ENCODE results near the gene SYNGR4.
A peak's percentile ranks its signal among the peaks of the same experiment; 100 is the strongest.

Gene SYNGR4

DNA sequence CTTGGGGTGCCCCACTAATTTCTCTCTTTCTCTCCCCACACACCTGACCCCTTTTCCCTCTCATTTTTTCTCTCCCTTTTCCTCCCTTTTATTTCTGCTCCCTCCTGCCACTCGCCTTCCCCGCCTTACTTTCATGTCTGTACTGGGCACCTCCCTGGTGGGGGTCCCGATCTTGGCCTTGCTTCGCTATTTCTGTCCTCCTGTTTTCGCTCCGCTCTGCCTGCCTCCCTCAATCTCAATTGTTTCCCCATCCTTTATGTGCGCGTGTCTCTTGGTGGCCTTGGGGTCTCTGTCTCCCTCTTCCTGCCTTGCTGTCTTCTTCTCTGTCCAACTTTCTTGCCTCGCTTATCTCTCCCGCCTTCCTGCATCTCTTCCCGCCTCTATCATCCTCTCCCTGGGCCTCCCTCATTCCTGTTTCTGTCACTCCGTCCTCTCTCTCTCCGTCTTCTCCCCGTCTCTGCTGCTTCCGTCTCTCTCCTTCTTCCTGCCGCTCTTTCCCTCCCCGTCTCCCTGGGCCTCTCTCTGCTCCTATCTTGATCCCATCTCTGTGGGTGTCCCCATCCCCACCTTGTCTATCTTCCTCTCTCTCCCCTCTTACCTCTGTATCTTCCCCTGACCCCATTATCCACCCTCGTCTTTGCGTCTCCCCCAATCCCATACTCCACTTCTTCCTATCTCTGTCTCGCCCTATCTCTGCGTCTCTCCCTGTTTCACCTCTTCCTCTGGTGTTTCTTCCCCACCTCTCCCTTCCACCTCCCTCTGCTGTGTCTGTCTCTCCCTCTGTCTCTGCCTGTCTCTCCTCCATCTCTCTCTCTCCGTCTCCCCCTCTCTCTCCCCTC lies 33.3 kb downstream of the SYNGR4 start:
- DNase-seq: no peak

GRCh38 chr19:48398102-48398374 lies 33.9 kb downstream of the SYNGR4 start:
- no peak for DNase-seq

DNA sequence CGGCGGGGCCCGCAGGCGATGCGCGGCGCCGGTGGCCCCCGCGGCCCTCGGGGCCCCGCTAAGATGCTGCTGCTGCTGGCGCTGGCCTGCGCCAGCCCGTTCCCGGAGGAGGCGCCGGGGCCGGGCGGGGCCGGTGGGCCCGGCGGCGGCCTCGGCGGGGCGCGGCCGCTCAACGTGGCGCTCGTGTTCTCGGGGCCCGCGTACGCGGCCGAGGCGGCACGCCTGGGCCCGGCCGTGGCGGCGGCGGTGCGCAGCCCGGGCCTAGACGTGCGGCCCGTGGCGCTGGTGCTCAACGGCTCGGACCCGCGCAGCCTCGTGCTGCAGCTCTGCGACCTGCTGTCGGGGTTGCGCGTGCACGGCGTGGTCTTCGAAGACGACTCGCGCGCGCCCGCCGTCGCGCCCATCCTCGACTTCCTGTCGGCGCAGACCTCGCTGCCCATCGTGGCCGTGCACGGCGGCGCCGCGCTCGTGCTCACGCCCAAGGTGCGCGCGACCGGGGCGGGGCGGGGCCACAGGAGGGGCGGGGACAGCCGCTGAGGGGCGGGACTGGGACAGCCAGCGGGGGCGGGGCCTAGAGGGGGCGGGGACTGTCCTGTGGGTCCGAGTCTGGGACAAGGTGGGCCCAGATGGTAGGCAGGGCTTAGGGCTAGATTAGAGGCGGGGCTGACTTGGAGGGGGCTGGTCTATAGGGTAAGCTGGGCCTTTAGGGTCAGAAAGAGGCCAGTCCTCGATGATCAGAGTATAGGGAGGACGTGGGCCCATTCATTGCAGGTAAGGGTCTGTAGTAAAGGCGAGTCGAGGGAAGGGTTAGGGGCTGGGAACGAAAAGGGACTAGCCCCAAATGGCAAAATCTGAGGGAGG lies 34.4 kb downstream of the SYNGR4 start:
- peak; percentile 86 to 92 for DNase-seq

DNA sequence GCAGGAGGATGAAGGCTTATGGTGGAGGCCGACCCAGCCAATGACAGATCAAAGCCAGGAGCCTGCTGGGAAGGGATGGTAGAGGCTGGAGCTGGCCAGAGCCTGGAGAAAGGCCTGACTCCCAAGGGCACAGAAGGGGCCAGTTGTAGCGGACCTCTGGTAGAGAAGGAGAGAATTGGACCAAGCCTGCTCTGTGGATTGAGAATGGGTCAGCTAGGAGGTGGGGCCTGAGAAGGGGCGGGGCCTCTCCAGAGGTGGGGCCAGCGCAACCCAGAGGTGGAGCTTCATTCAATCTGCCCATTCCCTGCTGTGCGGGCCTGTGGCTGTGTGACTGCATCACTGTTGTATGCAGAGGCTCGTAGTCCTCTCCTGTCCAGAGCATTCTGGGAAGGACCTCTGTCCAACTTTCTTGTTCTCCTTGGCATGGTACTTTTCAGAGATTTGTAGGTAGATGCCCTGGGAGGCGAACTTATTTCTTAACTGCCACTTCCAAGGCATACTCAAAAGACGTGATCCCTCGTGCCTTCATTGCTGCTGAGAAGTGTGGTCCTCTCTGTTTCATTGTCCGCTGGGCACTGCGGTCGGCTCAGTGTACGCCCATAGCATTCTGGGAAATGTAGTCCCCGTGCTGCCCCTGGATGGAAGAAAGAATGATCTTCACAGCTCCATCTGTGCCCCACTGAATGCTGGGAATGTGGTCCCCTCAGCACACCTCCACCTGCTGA lies 36.0 kb downstream of the SYNGR4 start:
- peak; percentile 27 to 56 for DNase-seq

DNA sequence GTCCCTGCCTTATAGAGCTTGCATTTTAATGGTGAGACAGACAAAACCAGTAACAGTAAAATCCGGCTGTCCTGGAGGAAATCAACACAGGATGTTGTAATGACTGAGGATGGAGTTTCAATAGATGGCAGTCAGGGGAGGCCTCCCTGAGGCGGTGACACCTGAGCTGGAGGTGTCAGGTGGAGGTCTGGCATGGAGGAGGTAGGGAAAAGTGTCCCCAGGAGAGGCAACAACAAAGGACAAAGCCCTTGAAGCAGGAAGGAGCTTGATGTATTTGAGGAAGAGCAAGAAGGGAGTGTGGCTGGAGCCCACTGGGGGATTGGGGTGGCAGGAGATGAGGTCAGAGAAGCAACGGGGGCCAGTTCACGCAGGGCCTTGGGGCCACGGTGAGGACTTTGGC lies 37.1 kb downstream of the SYNGR4 start:
- no peak for DNase-seq

GRCh38 chr19:48403606-48404005 lies 39.4 kb downstream of the SYNGR4 start:
- DNase-seq: peak; percentile 70 to 75

GRCh38 chr19:48405010-48405659 lies 41.0 kb downstream of the SYNGR4 start:
- DNase-seq: no peak

DNA sequence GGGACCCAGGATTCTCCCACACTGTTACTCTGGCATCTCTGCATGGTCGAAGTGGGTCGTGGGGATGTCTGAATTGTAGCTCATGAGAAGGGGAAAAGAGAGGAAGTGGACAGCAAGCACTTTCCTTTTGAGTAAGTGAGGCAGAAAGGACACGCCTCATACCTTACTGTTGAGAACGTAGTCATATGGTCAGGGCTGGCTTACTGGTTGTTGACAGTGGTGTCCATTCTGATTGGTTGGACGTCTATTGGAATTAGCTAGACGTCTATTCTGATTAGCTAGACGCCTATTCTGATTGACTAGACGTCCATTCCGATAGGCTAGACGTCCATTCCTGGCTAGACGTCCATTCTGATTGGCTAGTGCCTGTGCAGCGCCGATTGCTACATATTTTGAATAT lies 41.7 kb downstream of the SYNGR4 start:
- DNase-seq: no peak

- DNase-seq: no peak
Observed at GRCh38 chr19:48413879-48414587, 49.9 kb downstream of the SYNGR4 start.

GRCh38 chr19:48415395-48415794 lies 51.2 kb downstream of the SYNGR4 start:
- peak; percentile 82 to 85 for DNase-seq

GRCh38 chr19:48415806-48416221 lies 51.6 kb downstream of the SYNGR4 start:
- DNase-seq: no peak

DNA sequence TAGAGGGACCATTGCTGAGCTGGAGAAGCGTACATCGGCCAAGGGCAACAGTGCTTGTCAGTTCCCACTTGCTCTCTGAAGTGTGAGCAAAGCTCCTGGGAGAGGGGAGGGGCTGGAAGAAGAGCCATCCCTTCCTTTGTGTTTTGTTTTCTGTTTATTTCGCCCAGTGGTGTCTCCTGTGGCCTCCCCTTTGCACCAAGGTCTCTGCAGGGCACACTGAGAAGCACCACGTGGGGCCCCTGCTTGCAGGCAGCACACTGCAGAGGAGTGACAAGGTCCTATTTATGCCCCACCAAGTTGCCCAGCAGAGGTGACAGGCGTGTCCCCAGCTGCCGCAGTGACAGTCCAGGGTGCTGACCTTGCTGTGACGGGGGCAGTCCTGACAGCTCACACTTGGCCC lies 53.3 kb downstream of the SYNGR4 start:
- no peak for DNase-seq

GRCh38 chr19:48418317-48419064 lies 54.3 kb downstream of the SYNGR4 start:
- DNase-seq: no peak

GRCh38 chr19:48419158-48419920 lies 55.2 kb downstream of the SYNGR4 start:
- DNase-seq: peak; percentile 83 to 84

GRCh38 chr19:48421548-48421947 lies 57.4 kb downstream of the SYNGR4 start:
- DNase-seq: no peak

- DNase-seq: peak in 1 of 2 donors; percentile 16
Observed at GRCh38 chr19:48424694-48425219, 60.6 kb downstream of the SYNGR4 start.

Measured in CD4-positive, alpha-beta T cell treated with Interferon alpha-2 for 1 hour (primary cell).